Common myeloid progenitor, CD34-positive (primary cell): ENCODE measurements around the gene ARHGAP1.
"Not testable (repeated sequence)": the region's sequence is repeated elsewhere in the genome, so short reads cannot be mapped to it uniquely, and the experiment has no call there.

Source experiments
- CTCF ChIA-PET: fragments of 350-600 bp; sonication (Branson Sonifier 250); formaldehyde crosslinking; loops from one replicate; lab custom pipeline; 2021; ENCODE audit warnings: antibody characterized with exemption; lab: Charles Lee
- POLR2A ChIA-PET: fragments of 350-600 bp; sonication (Branson Sonifier 250); formaldehyde crosslinking; loops from one replicate; lab custom pipeline; 2021; ENCODE audit warnings: antibody characterized with exemption; lab: Charles Lee
- DNase-seq, 3 donors: peaks; one replicate each; pipeline versions ENCODE4 v3.0.0 to v3.0.0-alpha.2; 2013
- H3K27ac ChIP-seq, 2 experiments: 1 replicate in 1 of 2; 2 replicates in 1 of 2; pipeline ENCODE4 v1.7.0; 2013; ENCODE audit warnings: inconsistent platforms in 2 of 2, low read length in 2 of 2, mild to moderate bottlenecking in 2 of 2, low read depth in 1 of 2, moderate library complexity in 1 of 2; ENCODE audit not compliant: severe bottlenecking in 2 of 2, insufficient read depth in 1 of 2, poor library complexity in 1 of 2
- H3K27me3 ChIP-seq, 5 experiments: replicated peaks in 2 of 5; 1 replicate in 3 of 5; 2 replicates in 2 of 5; pipeline versions ENCODE4 v1.6.1 to v1.7.0; 2013; ENCODE audit warnings: low read length in 4 of 5, mild to moderate bottlenecking in 2 of 5, moderate library complexity in 2 of 5, inconsistent platforms in 1 of 5; ENCODE audit not compliant: insufficient read depth in 5 of 5, control insufficient read depth in 4 of 5
- H3K36me3 ChIP-seq, 4 experiments: 1 replicate in 2 of 4; 2 replicates in 2 of 4; pipeline versions ENCODE4 v1.6.1 to v1.7.0; 2013; ENCODE audit warnings: low read length in 3 of 4, control low read depth in 1 of 4, mild to moderate bottlenecking in 1 of 4; ENCODE audit not compliant: control insufficient read depth in 4 of 4, insufficient read depth in 4 of 4
- H3K4me1 ChIP-seq, 4 experiments: 1 replicate in 3 of 4; 2 replicates in 1 of 4; pipeline versions ENCODE4 v1.6.1 to v1.7.1; 2013; ENCODE audit warnings: low read length in 3 of 4, mild to moderate bottlenecking in 3 of 4, control low read depth in 1 of 4, inconsistent platforms in 1 of 4, moderate library complexity in 1 of 4; ENCODE audit not compliant: control insufficient read depth in 4 of 4, insufficient read depth in 4 of 4; ENCODE audit errors: control extremely low read depth in 1 of 4
- H3K4me3 ChIP-seq, 7 experiments: 1 replicate in 4 of 7; 2 replicates in 3 of 7; pipeline versions ENCODE4 v1.5.1 to v1.7.0; 2013; ENCODE audit warnings: mild to moderate bottlenecking in 7 of 7, low read length in 6 of 7, moderate library complexity in 6 of 7, inconsistent platforms in 2 of 7, low read depth in 2 of 7, control low read depth in 1 of 7; ENCODE audit not compliant: insufficient read depth in 4 of 7, control insufficient read depth in 1 of 7; ENCODE audit errors: extremely low read depth in 1 of 7
- H3K9me3 ChIP-seq, 5 experiments: 1 replicate in 4 of 5; 2 replicates in 1 of 5; pipeline versions ENCODE4 v1.6.1 to v1.7.1; 2013; ENCODE audit warnings: low read length in 4 of 5, mild to moderate bottlenecking in 2 of 5, inconsistent platforms in 1 of 5, low read depth in 1 of 5, moderate library complexity in 1 of 5; ENCODE audit not compliant: control insufficient read depth in 4 of 5, insufficient read depth in 2 of 5; ENCODE audit errors: control extremely low read depth in 1 of 5
- WGBS: methylation state at CpG from one replicate; pipeline ENCODE4 v1.1.5; 2013; ENCODE audit not compliant: insufficient coverage; 5-methylcytosine and 5-hydroxymethylcytosine counted together

The ARHGAP1 gene

DNA sequence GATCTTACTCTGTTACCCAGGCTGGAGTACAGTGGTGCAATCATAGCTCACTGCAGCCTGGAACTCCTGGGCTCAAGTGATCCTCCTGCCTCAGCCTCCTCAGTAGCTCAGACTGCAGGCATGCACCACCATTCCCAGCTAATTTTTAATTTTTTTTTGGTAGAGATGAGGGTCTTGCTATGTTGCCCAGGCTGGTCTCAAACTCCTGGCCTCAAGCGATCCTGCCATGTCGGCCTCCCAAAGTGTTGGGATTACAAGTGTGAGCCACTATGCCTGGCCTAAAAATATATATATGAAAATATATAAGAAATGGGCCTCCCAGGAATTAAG lies 17.4 kb upstream of the ARHGAP1 start:
- POLR2A ChIA-PET, result interaction anchor here (0.8 kb wide), 1 partner anchor 16 kb away, joined by 3 read pairs; the partner anchor contains the start of gene ZNF408
- H3K9me3 ChIP-seq, CTCF ChIA-PET, H3K27me3 ChIP-seq, H3K36me3 ChIP-seq, H3K4me1 ChIP-seq, H3K27ac ChIP-seq, H3K4me3 ChIP-seq, DNase-seq: not testable (repeated sequence)
- WGBS, result no CpG with 5 or more reads among the region's 2 CpGs

- Histone ChIP-seq H3K27ac (no peak overlapping the region), H3K4me3 (no peak overlapping the region), H3K4me1 (peaks cover 0 to under 1% (median 0%) of the 10 kb centered on the region in 4 experiments), H3K27me3 (no peaks in the 10 kb centered on the region), H3K9me3 (no peaks in the 10 kb centered on the region), H3K36me3 (no peaks in the 10 kb centered on the region)
- POLR2A ChIA-PET, result no interaction called here
- CTCF ChIA-PET, result no interaction called here
- no peak for DNase-seq
- WGBS, result 97% methylated on average over 6 of the region's 7 CpGs
These were observed 12.6 kb upstream of the ARHGAP1 start for GRCh38 chr11:46712874-46713576.

DNA sequence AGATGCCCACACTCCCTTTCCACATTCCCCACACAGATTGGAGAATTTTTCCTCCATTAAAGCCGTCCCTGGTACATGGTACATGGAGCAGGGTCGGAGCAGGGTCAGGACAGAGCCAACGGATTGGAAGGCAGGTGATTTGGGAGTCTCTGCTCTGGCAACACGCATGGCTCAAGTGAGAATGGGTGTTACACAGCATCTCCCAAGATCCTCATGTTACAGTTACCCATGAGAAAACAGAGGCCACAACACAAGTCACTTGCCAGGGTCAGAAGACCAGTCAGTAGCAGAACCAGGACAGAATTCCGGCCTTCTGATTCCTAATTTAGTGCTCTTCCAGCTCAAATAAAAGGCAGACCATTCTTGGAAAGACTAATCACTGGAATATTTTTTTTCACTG lies 10.9 kb upstream of the ARHGAP1 start:
- CTCF ChIA-PET, result no interaction called here
- 94% methylated on average over 3 of the region's 5 CpGs for WGBS

DNA sequence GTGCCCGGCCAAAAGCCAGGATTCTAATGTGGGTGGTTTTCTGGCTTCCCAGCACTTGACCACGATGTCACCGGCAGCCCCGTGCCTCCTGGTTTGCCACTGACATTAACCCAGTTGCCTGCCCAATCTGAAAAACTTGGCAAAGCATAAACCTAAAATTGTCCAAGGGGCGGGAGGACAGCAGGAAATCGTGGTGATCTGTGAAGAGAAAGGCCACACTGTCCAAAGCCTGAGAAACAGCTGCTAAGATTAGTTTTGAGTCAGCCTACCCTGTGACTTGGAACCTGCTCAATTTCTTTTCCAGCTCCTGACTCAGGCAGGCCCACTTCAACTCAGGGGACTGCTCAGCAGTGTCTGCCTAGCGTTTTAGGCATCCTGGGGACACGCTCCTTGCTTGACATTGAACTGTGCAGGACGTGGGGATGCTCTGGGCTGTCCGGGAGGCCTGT lies 10.4 kb upstream of the ARHGAP1 start:
- H3K4me3 ChIP-seq, result no peak overlapping the region

More for the DNA sequence above, 10.9 kb upstream of the ARHGAP1 start:
- H3K27me3 ChIP-seq, result no peaks in the 10 kb centered on the region
- H3K36me3 ChIP-seq, result peaks cover 0 to 15% (median 12%) of the 10 kb centered on the region in 4 experiments
- DNase-seq, result no peak
- POLR2A ChIA-PET, result no interaction called here
- no peaks in the 10 kb centered on the region for H3K9me3 ChIP-seq
- H3K4me3 ChIP-seq, result no peak overlapping the region
- H3K4me1 ChIP-seq, result no peaks in the 10 kb centered on the region
- H3K27ac ChIP-seq, result no peak overlapping the region

GRCh38 chr11:46709351-46709750 lies 8.9 kb upstream of the ARHGAP1 start:
- CTCF ChIA-PET, result interaction anchor here (1.2 kb wide), 1 partner anchor 13 kb away, joined by 3 read pairs; no protein-coding TSS in a partner anchor
- not testable (repeated sequence) for H3K9me3 ChIP-seq, H3K4me3 ChIP-seq, H3K27ac ChIP-seq, DNase-seq, H3K4me1 ChIP-seq, H3K27me3 ChIP-seq
- WGBS, result 89% methylated on average over 9 of the region's 9 CpGs
- peaks cover 7 to 33% (median 29%) of the 10 kb centered on the region in 4 experiments for H3K36me3 ChIP-seq
- POLR2A ChIA-PET, result interaction anchor here (0.7 kb wide), 1 partner anchor 78 kb away, joined by 3 read pairs; no protein-coding TSS in a partner anchor

More for the DNA sequence above, 10.4 kb upstream of the ARHGAP1 start:
- no peak for DNase-seq
- Histone ChIP-seq H3K27ac (no peak overlapping the region), H3K9me3 (no peaks in the 10 kb centered on the region), H3K27me3 (no peaks in the 10 kb centered on the region), H3K4me1 (no peaks in the 10 kb centered on the region), H3K36me3 (peaks cover 0 to 18% (median 16%) of the 10 kb centered on the region in 4 experiments)
- 91% methylated on average over 9 of the region's 10 CpGs for WGBS
- CTCF ChIA-PET, result interaction anchor here (1.2 kb wide), 1 partner anchor 12 kb away, joined by 3 read pairs; no protein-coding TSS in a partner anchor
- POLR2A ChIA-PET, result no interaction called here

DNA sequence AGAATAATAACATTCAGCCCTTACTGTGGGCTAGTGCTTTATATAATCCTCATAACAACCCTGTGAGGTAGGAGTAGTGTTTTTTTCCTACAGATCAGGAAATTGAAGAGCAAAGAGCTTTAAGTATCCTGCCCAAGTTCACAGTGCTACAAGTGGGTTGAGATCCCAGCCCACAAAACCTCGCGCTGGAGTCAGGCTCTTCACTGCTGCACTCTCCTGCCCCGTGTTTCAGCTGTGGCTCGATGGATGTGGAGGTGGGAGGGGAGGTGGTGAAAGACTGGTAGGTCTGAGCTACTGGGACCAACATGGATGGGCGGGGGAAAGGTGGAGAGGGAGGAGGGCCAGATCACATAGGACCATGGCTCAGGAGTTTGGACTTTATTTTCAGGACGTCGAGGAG lies 6.5 kb upstream of the ARHGAP1 start:
- Histone ChIP-seq H3K4me3 (no peak overlapping the region), H3K36me3 (peaks cover 9 to 55% (median 44%) of the 10 kb centered on the region in 4 experiments), H3K27ac (no peak overlapping the region), H3K9me3 (no peaks in the 10 kb centered on the region), H3K27me3 (no peaks in the 10 kb centered on the region), H3K4me1 (peaks cover under 1 to 12% (median 6%) of the 10 kb centered on the region in 4 experiments)
- DNase-seq, result no peak
- POLR2A ChIA-PET, result no interaction called here
- CTCF ChIA-PET, result no interaction called here
- 98% methylated on average over 6 of the region's 7 CpGs for WGBS

GRCh38 chr11:46705070-46705688 lies 4.8 kb upstream of the ARHGAP1 start:
- POLR2A ChIA-PET, result no interaction called here
- Histone ChIP-seq H3K9me3 (no peaks in the 10 kb centered on the region), H3K27me3 (no peaks in the 10 kb centered on the region), H3K36me3 (peaks cover 9 to 55% (median 44%) of the 10 kb centered on the region in 4 experiments), H3K4me1 (peaks cover 3 to 17% (median 12%) of the 10 kb centered on the region in 4 experiments), H3K27ac (no peak overlapping the region), H3K4me3 (no peak overlapping the region)
- no peak for DNase-seq
- CTCF ChIA-PET, result no interaction called here
- WGBS, result 95% methylated on average over 24 of the region's 31 CpGs
